Measurements from ENCODE around the gene PRPSAP2. TPM values are rescaled to one million over a fixed set of nuclear protein-coding genes. Genes with fewer than 3 reads are reported as not detected.
"Not testable (repeated sequence)": the region's sequence is repeated elsewhere in the genome, so short reads cannot be mapped to it uniquely, and the experiment has no call there.

The PRPSAP2 gene
- total and polyA plus RNA-seq, 2 of the 8 experiments (the other 6 are each of a cell fraction or from before 2014, with no cell fraction given): 28.7 to 50.5 TPM

DNA sequence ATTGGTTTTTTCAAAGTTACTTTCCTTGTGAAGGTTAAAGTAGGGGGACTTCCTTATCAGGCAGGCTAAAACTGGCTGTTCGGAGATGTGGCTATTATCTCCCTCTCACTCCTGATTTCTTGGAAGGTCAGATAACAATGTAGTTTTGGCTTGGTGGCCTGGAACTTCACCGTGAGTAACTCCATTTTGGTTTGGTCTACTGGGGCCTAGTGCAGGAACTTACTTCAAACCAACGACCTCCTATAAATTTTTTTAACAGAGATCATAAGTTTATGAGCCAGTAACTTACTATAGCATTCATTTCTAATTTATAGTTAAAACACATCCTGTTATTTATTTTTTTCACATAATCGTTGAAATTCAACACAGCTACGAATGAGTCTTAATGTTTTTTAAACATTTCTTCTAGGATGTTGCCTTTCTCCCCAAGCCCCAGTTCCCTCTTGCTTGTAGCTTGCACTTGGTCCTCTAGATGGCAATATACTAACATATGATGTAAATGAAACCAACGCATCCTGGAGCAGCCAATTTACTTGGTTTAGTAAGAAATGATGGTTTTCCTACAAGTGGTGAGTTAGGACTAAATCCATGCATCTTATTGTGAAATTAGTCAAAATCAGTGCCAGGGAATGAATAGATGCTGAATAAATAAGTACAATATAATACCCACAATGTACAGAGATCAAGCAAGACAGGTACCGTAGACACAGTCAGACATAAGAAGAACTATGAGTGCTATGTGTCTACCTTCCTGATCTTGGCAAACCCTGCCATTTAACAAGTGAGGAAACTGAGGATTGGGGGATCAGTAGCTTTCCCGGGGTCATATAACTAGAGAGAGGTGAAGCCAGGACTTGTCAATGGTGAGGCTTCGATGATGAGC, 41.2 kb upstream of the PRPSAP2 start:
- H4K5ac ChIP-seq (ENCODE audit: insufficient read length, low read depth, low read length); H3K79me2 ChIP-seq (ENCODE audit: control insufficient read depth in 1 of 2, insufficient read depth in 2 of 2, low read length in 2 of 2); DNase-seq (ENCODE audit: low read depth in 1 of 2, low spot score in 2 of 2); H2BK12ac ChIP-seq (ENCODE audit: low read depth, low read length); H3K4me3 ChIP-seq (ENCODE audit: extremely low read depth in 1 of 4, insufficient read depth in 2 of 4, low read depth in 3 of 4, low read length in 4 of 4); H3K4ac ChIP-seq (replicated peaks; ENCODE audit: insufficient read length, low read depth, low read length); H3K4me1 ChIP-seq (replicated peaks in 1 of 4; ENCODE audit: control insufficient read depth in 3 of 4, insufficient read depth in 4 of 4, low read length in 3 of 4); H2BK120ac ChIP-seq (replicated peaks; ENCODE audit: low read depth, low read length); H2AK5ac ChIP-seq (ENCODE audit: low read depth, low read length); H3K23ac ChIP-seq (ENCODE audit: insufficient read length); H3K56ac ChIP-seq (replicated peaks; ENCODE audit: insufficient read length, low read depth, low read length); POLR2A ChIA-PET (ENCODE audit: partially characterized antibody); H3K79me1 ChIP-seq (ENCODE audit: low read depth, low read length); H2BK5ac ChIP-seq (ENCODE audit: low read depth, low read length); H2BK20ac ChIP-seq (ENCODE audit: low read length); CTCF ChIA-PET (ENCODE audit: partially characterized antibody); H3K18ac ChIP-seq (ENCODE audit: extremely low read depth, low read length); H2AFZ ChIP-seq (ENCODE audit: low read length); H4K91ac ChIP-seq (replicated peaks; ENCODE audit: insufficient read length, low read length); H2BK15ac ChIP-seq (ENCODE audit: low read length); H4K20me1 ChIP-seq (replicated peaks in 1 of 2; ENCODE audit: control insufficient read depth in 1 of 2, insufficient read depth in 2 of 2, low read length in 2 of 2); H3K36me3 ChIP-seq (ENCODE audit: control insufficient read depth in 2 of 4, insufficient read depth in 4 of 4, low read length in 3 of 4); H3K27ac ChIP-seq (ENCODE audit: low read depth, low read length); H3K27me3 ChIP-seq (replicated peaks in 1 of 4; ENCODE audit: control insufficient read depth in 3 of 4, extremely low read depth in 1 of 4, insufficient read depth in 3 of 4, low read length in 3 of 4); H3K4me2 ChIP-seq (ENCODE audit: insufficient read depth in 1 of 2, low read depth in 2 of 2, low read length in 2 of 2); H3K9me3 ChIP-seq (ENCODE audit: insufficient read depth in 2 of 2, low read depth in 1 of 2, low read length in 1 of 2); H4K8ac ChIP-seq (ENCODE audit: extremely low read depth, insufficient read depth, low read length); H3K23me2 ChIP-seq (ENCODE audit: low read depth, low read length); H3K9ac ChIP-seq (replicated peaks in 1 of 4; ENCODE audit: extremely low read depth in 1 of 4, low read depth in 3 of 4, low read length in 3 of 4); H3K14ac ChIP-seq (ENCODE audit: insufficient read length): not testable (repeated sequence)
- 70% methylated on average over 7 of the region's 9 CpGs; no CpG with 5 or more reads in 1 of the 2 experiments for WGBS, 2 experiments (ENCODE audit: extremely low coverage in 1 of 2, insufficient coverage in 1 of 2, insufficient read length in 1 of 2, insufficient replicate concordance in 2 of 2, low coverage in 1 of 2, low lambda C conversion rate in 2 of 2, missing lambda C conversion rate in 1 of 2)
- TF ChIP-seq RAD21 (IDR thresholded peaks at IDR 0.05 in 1 of 2, conservative IDR thresholded peaks at IDR 0.05 in 1 of 2; ENCODE audit: low read depth in 2 of 2, low read length in 2 of 2): peak; percentile 55 to 59
- TF ChIP-seq, protein P1, sequence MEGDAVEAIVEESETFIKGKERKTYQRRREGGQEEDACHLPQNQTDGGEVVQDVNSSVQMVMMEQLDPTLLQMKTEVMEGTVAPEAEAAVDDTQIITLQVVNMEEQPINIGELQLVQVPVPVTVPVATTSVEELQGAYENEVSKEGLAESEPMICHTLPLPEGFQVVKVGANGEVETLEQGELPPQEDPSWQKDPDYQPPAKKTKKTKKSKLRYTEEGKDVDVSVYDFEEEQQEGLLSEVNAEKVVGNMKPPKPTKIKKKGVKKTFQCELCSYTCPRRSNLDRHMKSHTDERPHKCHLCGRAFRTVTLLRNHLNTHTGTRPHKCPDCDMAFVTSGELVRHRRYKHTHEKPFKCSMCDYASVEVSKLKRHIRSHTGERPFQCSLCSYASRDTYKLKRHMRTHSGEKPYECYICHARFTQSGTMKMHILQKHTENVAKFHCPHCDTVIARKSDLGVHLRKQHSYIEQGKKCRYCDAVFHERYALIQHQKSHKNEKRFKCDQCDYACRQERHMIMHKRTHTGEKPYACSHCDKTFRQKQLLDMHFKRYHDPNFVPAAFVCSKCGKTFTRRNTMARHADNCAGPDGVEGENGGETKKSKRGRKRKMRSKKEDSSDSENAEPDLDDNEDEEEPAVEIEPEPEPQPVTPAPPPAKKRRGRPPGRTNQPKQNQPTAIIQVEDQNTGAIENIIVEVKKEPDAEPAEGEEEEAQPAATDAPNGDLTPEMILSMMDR (IDR thresholded peaks at IDR 0.05; ENCODE audit: control extremely low read depth in 1 of 3, insufficient read depth in 1 of 3, low read depth in 1 of 3, low read length in 3 of 3): peak in 2 of 3 experiments; percentile 36 to 46; a peak in 2 of 4 replicates
- peak; percentile 90 for FAIRE-seq

Measured in H1 (cell line).